Measurements from ENCODE around the gene ZNF536. TPM values are rescaled to one million over a fixed set of nuclear protein-coding genes. Genes with fewer than 3 reads are reported as not detected.

Gene ZNF536
- total and polyA plus RNA-seq, 2 of the 13 experiments (the other 11 are each of a cell fraction or from before 2014, with no cell fraction given) = not detected

- no peak for ATAC-seq
- Histone ChIP-seq H3K9me3 (ENCODE audit: low read length) (no peaks in the 10 kb centered on the region), H3K4me3 (replicated peaks in 1 of 3; ENCODE audit: insufficient read depth in 1 of 3, low read depth in 2 of 3, low read length in 3 of 3) (no peak overlapping the region), H3K36me3 (replicated peaks in 1 of 2; ENCODE audit: control insufficient read depth in 1 of 2, insufficient read depth in 2 of 2, low read length in 2 of 2) (no peaks in the 10 kb centered on the region), H3K9ac (ENCODE audit: insufficient read depth, low read depth, low read length) (no peak overlapping the region), H2AFZ (ENCODE audit: low read length) (no peak overlapping the region), H3K79me2 (ENCODE audit: insufficient read depth, low read length) (no peaks in the 10 kb centered on the region), H4K20me1 (ENCODE audit: insufficient read depth, low read length) (no peaks in the 10 kb centered on the region), H3K27ac (ENCODE audit: extremely low read length, insufficient read depth, low read length) (no peak overlapping the region), H3K27me3 (ENCODE audit: control insufficient read depth in 1 of 2, insufficient read depth in 2 of 2, low read length in 2 of 2) (no peaks in the 10 kb centered on the region; a peak in 2 of 5 replicates), H3K4me1 (ENCODE audit: insufficient read depth, low read length) (no peaks in the 10 kb centered on the region), H3K4me2 (ENCODE audit: low read depth, low read length) (no peak overlapping the region)
- 0% methylated on average over 1 of the region's 2 CpGs for WGBS (ENCODE audit: low lambda C conversion rate)
- FAIRE-seq = no peak
- no peak for DNase-seq (ENCODE audit: low spot score)
- POLR2A ChIA-PET = no interaction called here
- CTCF ChIA-PET (ENCODE audit: low intra/inter-chr PET ratio, low total read pairs) = no interaction called here
- in situ Hi-C loops (cut with HindIII; ENCODE audit: extremely low pct_ligation_motif_present, low pct_unique_long_range_greater_than_20kb) = no loop called here
- TF ChIP-seq MBD4 (IDR thresholded peaks at IDR 0.05; ENCODE audit: borderline replicate concordance, low read length) = no peak
- TF ChIP-seq RARA (CRISPR knock-in tag; IDR thresholded peaks at IDR 0.05) = no peak
- TF ChIP-seq RNF219 (CRISPR knock-in tag; IDR thresholded peaks at IDR 0.05) = no peak
- TF ChIP-seq ZNF740 (CRISPR knock-in tag; IDR thresholded peaks at IDR 0.05) = no peak
- no peak for TF ChIP-seq MTF1 (CRISPR knock-in tag; IDR thresholded peaks at IDR 0.05)
- TF ChIP-seq NFYC (CRISPR knock-in tag; IDR thresholded peaks at IDR 0.05) = no peak
- no peak for TF ChIP-seq ZNF572 (CRISPR knock-in tag; IDR thresholded peaks at IDR 0.05)
- no peak for TF ChIP-seq ZNF678 (CRISPR knock-in tag; IDR thresholded peaks at IDR 0.05)
- TF ChIP-seq ZBTB26 (CRISPR knock-in tag; IDR thresholded peaks at IDR 0.05; ENCODE audit: borderline replicate concordance) = no peak
- TF ChIP-seq CHD2 (IDR thresholded peaks at IDR 0.05; ENCODE audit: low read depth, low read length) = no peak
- no peak for TF ChIP-seq SMARCE1 (IDR thresholded peaks at IDR 0.05; ENCODE audit: borderline replicate concordance)
- TF ChIP-seq ZNF30 (CRISPR knock-in tag; IDR thresholded peaks at IDR 0.05) = no peak
- no peak for TF ChIP-seq FOXK1 (CRISPR knock-in tag; IDR thresholded peaks at IDR 0.05; ENCODE audit: borderline replicate concordance, low read depth)
- no peak for TF ChIP-seq MLXIP (CRISPR knock-in tag; IDR thresholded peaks at IDR 0.05; ENCODE audit: borderline replicate concordance)
- TF ChIP-seq NFKBIZ (CRISPR knock-in tag; IDR thresholded peaks at IDR 0.05) = no peak
- TF ChIP-seq ZNF280B (CRISPR knock-in tag; IDR thresholded peaks at IDR 0.05; ENCODE audit: borderline replicate concordance) = no peak
- intact Hi-C loops (cut with micrococcal nuclease; ENCODE audit: unreplicated experiment) = no loop called here
- no TSS peak for BruUV-seq (replicated peaks)
Observed at GRCh38 chr19:30395283-30395682, 23.1 kb downstream of the ZNF536 start.
